ENCODE measurements around the gene CDH20.
A peak's percentile ranks its signal among the peaks of the same experiment; 100 is the strongest.

The CDH20 gene

DNA sequence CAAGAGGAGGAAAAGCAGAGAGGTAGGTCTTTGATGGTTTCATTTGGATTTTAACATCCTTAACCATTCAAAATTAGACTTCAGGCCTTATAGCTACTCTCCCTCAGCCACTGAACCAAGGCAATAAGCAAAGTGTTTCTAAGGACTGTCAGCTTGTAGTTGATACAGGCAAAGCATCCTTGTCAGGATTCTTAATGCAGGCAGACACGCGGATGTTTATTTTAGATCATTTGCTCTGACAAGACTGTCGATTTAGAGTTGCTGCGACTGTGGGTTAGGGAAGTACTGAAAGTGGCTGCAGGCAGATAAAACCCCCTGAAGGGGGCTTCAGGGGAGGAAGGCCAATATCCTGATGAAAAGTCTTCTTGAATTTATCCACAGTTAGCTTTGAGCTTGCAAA lies 46.6 kb downstream of the CDH20 start:
- Histone ChIP-seq H3K27me3 (ENCODE audit: insufficient read depth, low read length) (no peaks in the 10 kb centered on the region), H3K4me3 (ENCODE audit: low read depth, low read length) (no peak overlapping the region), H3K79me2 (ENCODE audit: control insufficient read depth, insufficient read depth, low read length, unreplicated experiment) (no peaks in the 10 kb centered on the region), H3K27ac (ENCODE audit: low read depth, low read length) (no peak overlapping the region), H3K4me1 (ENCODE audit: control insufficient read depth, insufficient read depth, low read length, unreplicated experiment) (no peaks in the 10 kb centered on the region), H3K36me3 (ENCODE audit: insufficient read depth, low read length) (no peaks in the 10 kb centered on the region), H2AFZ (ENCODE audit: low read length, unreplicated experiment) (no peak overlapping the region)

DNA sequence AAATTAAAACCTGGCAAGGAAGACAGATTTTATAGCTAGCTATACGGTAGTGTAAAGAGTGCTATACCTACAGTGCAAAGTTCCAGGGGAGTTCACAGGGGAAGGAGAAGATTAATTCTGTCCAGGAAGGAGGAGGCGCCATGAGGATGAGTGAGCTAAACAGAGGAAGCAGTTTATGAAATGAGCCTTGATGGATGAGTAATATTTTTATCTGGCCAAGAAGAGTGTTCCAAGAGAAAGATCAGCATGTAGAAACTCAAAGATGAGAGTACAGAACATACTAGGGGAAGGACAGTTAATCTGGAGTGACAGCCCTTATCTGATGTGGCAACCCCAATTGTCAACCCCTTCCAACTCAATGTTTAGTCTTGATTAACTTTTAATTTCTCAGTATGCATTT lies 54.8 kb downstream of the CDH20 start:
- Histone ChIP-seq H3K27ac (ENCODE audit: low read depth, low read length) (no peak overlapping the region), H3K27me3 (ENCODE audit: insufficient read depth, low read length) (no peaks in the 10 kb centered on the region), H3K36me3 (ENCODE audit: insufficient read depth, low read length) (no peaks in the 10 kb centered on the region), H3K4me1 (ENCODE audit: control insufficient read depth, insufficient read depth, low read length, unreplicated experiment) (peaks cover 15% of the 10 kb centered on the region), H3K79me2 (ENCODE audit: control insufficient read depth, insufficient read depth, low read length, unreplicated experiment) (no peaks in the 10 kb centered on the region), H2AFZ (ENCODE audit: low read length, unreplicated experiment) (peak overlapping the region; percentile 37), H3K4me3 (ENCODE audit: low read depth, low read length) (no peak overlapping the region)

DNA sequence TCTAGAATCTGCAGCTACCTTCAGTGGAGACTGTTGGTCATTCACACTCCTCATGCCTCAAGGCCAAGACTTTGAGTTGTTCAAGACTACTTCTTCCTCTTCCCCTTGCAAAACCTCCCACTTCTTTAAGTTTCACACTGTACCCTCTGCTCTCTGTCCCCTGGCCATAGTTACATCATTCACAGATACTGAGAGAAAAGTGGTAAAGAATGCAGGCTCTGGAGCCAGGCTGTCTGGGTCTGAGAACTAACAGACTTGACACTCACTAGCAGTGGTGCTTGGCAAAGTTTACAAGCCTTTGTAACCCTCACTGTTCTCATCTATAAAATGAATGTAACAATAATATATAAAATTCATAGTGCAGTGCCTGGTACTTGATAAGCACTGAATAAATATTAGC lies 61.8 kb downstream of the CDH20 start:
- Histone ChIP-seq H3K27me3 (ENCODE audit: insufficient read depth, low read length) (no peaks in the 10 kb centered on the region), H3K79me2 (ENCODE audit: control insufficient read depth, insufficient read depth, low read length, unreplicated experiment) (no peaks in the 10 kb centered on the region), H3K36me3 (ENCODE audit: insufficient read depth, low read length) (no peaks in the 10 kb centered on the region), H3K27ac (ENCODE audit: low read depth, low read length) (no peak overlapping the region), H3K4me1 (ENCODE audit: control insufficient read depth, insufficient read depth, low read length, unreplicated experiment) (peaks cover 22% of the 10 kb centered on the region), H3K4me3 (ENCODE audit: low read depth, low read length) (no peak overlapping the region), H2AFZ (ENCODE audit: low read length, unreplicated experiment) (peak overlapping the region; percentile 59)

DNA sequence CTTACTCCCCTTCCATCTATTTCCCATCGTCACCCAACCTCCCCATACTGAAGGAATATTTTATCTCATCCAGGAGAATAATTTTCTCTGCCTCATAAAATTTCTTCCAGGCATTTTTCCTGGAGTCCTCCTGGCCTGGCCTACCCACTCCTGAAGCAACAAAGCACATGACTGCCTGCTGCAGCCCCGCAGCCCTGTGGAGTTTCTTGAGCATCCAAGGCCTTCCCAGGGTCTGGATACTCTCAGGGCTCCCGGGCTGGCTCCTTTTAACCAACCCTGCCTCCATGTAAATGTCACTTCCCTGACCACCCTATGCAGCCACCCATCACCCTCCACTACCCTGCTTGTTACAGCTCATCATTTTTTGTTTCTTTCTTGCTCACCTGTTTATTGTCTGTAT lies 64.0 kb downstream of the CDH20 start:
- Histone ChIP-seq H3K36me3 (ENCODE audit: insufficient read depth, low read length) (no peaks in the 10 kb centered on the region), H3K4me3 (ENCODE audit: low read depth, low read length) (no peak overlapping the region), H3K79me2 (ENCODE audit: control insufficient read depth, insufficient read depth, low read length, unreplicated experiment) (no peaks in the 10 kb centered on the region), H3K27me3 (ENCODE audit: insufficient read depth, low read length) (no peaks in the 10 kb centered on the region), H3K4me1 (ENCODE audit: control insufficient read depth, insufficient read depth, low read length, unreplicated experiment) (peaks cover 40% of the 10 kb centered on the region), H3K27ac (ENCODE audit: low read depth, low read length) (no peak overlapping the region), H2AFZ (ENCODE audit: low read length, unreplicated experiment) (no peak overlapping the region)

DNA sequence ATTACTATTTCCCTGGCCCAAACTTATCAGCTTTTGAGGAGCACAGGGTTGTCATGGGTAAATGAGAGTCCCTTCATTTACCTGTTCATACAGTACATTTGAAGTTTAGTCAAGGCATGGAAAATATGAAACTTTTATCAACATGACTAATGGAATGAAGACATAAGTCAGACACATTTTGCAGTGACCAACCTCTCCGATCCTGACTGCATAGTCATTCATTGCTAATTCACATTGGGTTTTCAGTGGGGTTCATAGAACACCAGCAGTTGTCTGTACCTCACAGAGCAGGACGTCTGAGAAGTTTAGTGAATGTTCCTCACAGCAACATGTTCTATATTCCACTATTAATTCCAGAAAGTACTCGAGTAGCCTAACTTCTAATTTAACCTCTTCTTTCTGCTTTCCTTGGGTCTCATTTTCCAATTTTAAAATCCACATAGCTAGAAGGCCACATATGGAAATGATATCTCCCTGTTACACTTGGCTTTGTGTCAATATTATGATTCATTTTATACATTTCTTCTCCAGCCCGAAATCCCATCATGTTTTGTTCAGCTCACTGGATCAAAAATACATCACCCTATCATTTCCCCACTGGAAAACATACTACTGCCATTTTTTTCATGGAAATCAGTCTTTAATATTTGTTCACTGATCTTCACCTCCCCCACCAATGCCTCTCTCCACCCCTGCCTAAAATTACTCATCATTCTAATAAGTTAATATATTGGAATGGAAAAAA lies 65.9 kb downstream of the CDH20 start:
- Histone ChIP-seq H3K79me2 (ENCODE audit: control insufficient read depth, insufficient read depth, low read length, unreplicated experiment) (no peaks in the 10 kb centered on the region), H2AFZ (ENCODE audit: low read length, unreplicated experiment) (peak overlapping the region; percentile 65), H3K27ac (ENCODE audit: low read depth, low read length) (peak overlapping the region; percentile 97), H3K4me3 (ENCODE audit: low read depth, low read length) (peak overlapping the region; percentile 59), H3K27me3 (ENCODE audit: insufficient read depth, low read length) (no peaks in the 10 kb centered on the region), H3K36me3 (ENCODE audit: insufficient read depth, low read length) (no peaks in the 10 kb centered on the region), H3K4me1 (ENCODE audit: control insufficient read depth, insufficient read depth, low read length, unreplicated experiment) (peaks cover 40% of the 10 kb centered on the region)

DNA sequence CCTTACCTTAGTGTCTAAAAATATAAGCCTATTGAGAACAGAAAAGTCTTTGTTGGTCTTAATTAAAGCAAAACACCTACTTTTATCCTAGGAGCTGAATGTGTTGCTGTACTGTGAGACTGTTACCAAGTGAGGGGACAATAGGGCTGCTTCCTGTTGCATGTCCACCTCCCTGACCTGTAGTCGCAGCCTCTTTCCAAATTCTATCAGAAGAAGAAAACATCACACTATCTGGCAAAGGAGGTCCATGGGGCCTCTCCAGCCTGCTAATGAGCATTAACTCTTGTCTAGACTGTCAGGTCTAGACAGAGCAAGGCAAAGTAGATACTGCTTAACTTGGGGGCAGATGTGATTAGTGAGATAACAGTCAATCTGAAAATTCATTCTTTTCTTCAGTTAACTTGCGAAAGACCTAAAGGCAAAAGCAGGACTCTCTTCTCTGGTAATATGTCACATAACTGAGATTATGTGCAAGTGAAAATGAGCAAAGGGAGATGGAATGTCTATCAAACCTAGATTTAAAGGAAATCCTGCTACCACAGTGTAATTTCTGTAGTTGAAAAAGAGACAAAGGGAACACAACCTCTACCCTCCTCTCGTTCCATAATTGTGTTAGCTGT lies 66.9 kb downstream of the CDH20 start:
- Histone ChIP-seq H3K4me3 (ENCODE audit: low read depth, low read length) (peak overlapping the region; percentile 59), H3K27ac (ENCODE audit: low read depth, low read length) (peak overlapping the region; percentile 97), H3K27me3 (ENCODE audit: insufficient read depth, low read length) (no peaks in the 10 kb centered on the region)

DNA sequence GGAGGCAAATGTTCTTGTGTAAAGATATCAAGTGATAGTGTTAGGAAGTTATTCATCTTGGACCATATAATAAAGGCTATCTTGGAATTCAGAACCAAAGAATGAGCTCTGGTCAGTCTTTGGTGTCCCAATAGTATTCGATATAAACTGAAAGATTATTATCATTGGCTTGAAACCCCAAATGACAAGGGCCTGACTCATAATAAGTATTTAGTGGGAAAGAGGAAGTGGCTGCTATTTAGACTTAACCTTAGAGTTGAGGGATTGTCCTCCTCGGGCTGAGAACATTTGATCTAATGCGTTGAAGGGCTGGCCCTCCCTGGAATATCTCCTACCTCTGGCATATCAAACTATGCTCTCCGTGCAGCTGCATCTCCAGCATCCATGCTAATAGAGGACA lies 67.5 kb downstream of the CDH20 start:
- Histone ChIP-seq H3K36me3 (ENCODE audit: insufficient read depth, low read length) (no peaks in the 10 kb centered on the region), H3K79me2 (ENCODE audit: control insufficient read depth, insufficient read depth, low read length, unreplicated experiment) (no peaks in the 10 kb centered on the region), H3K4me1 (ENCODE audit: control insufficient read depth, insufficient read depth, low read length, unreplicated experiment) (peaks cover 35% of the 10 kb centered on the region), H3K27me3 (ENCODE audit: insufficient read depth, low read length) (no peaks in the 10 kb centered on the region), H3K27ac (ENCODE audit: low read depth, low read length) (peak overlapping the region; percentile 97), H3K4me3 (ENCODE audit: low read depth, low read length) (peak overlapping the region; percentile 59), H2AFZ (ENCODE audit: low read length, unreplicated experiment) (no peak overlapping the region)

More for the DNA sequence above, 66.9 kb downstream of the CDH20 start:
- peaks cover 35% of the 10 kb centered on the region for H3K4me1 ChIP-seq (ENCODE audit: control insufficient read depth, insufficient read depth, low read length, unreplicated experiment)
- H2AFZ ChIP-seq (ENCODE audit: low read length, unreplicated experiment) = peak overlapping the region; percentile 65
- no peaks in the 10 kb centered on the region for H3K36me3 ChIP-seq (ENCODE audit: insufficient read depth, low read length)
- H3K79me2 ChIP-seq (ENCODE audit: control insufficient read depth, insufficient read depth, low read length, unreplicated experiment) = no peaks in the 10 kb centered on the region

DNA sequence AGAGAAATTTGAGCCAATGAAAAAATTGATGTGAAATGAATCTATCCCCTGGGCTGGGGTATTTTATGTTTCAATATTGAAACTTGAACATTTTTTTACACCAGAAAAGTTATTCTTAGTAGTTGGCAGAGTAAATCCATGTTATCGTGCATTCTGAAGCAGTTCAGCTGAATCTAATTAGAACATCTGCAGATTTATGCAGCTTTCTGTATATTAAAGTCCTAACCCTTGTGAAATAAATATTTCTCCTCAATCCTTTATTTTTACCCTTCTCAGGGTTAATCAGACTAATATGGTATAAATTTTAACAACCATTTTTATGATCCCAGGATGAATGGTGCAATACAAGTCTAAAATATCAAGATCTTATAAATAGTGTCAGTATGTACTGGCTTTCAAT lies 69.5 kb downstream of the CDH20 start:
- Histone ChIP-seq H2AFZ (ENCODE audit: low read length, unreplicated experiment) (no peak overlapping the region), H3K36me3 (ENCODE audit: insufficient read depth, low read length) (no peaks in the 10 kb centered on the region), H3K27ac (ENCODE audit: low read depth, low read length) (no peak overlapping the region), H3K4me3 (ENCODE audit: low read depth, low read length) (no peak overlapping the region), H3K4me1 (ENCODE audit: control insufficient read depth, insufficient read depth, low read length, unreplicated experiment) (peaks cover 35% of the 10 kb centered on the region), H3K27me3 (ENCODE audit: insufficient read depth, low read length) (no peaks in the 10 kb centered on the region), H3K79me2 (ENCODE audit: control insufficient read depth, insufficient read depth, low read length, unreplicated experiment) (no peaks in the 10 kb centered on the region)

DNA sequence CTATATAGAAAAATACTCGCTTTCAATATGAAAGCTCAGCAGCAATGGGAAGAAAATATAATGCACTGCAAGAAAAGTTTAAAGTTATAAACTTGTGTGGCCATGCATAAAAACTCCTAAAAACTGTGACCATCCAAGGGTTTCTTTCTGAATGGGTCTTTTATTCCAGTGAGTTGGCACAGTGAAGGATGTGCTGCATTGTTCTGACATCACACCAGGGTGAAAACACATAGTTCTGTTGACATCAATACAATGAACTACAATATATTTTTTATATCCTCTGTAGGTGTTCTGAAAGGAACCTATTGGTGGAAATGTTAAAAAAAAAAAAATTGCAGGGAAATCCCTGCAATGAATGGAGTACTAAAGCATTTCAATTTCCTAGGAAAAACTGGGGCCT lies 80.2 kb downstream of the CDH20 start:
- no peak overlapping the region for H2AFZ ChIP-seq (ENCODE audit: low read length, unreplicated experiment)
- no peaks in the 10 kb centered on the region for H3K36me3 ChIP-seq (ENCODE audit: insufficient read depth, low read length)
- no peaks in the 10 kb centered on the region for H3K4me1 ChIP-seq (ENCODE audit: control insufficient read depth, insufficient read depth, low read length, unreplicated experiment)
- H3K27ac ChIP-seq (ENCODE audit: low read depth, low read length) = no peak overlapping the region
- no peaks in the 10 kb centered on the region for H3K79me2 ChIP-seq (ENCODE audit: control insufficient read depth, insufficient read depth, low read length, unreplicated experiment)
- no peaks in the 10 kb centered on the region for H3K27me3 ChIP-seq (ENCODE audit: insufficient read depth, low read length)
- no peak overlapping the region for H3K4me3 ChIP-seq (ENCODE audit: low read depth, low read length)

DNA sequence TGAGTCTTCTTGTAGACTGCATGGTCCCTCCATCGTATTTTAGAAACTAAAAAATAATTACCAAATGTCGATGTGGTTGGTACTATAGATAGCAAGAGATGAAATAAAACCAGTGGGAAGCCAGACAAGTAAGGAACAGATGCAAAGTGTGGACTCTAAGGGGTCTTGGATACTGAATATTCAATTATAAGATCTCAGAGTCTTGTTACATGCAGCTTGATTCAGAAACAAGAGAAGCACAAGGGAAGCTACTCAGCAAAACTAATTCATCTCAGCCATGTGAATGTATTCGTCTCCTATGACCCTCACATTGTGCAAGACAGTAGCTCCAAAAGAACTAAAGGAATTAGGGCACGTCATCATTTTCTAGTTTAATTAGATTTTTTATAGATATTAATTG lies 80.9 kb downstream of the CDH20 start:
- Histone ChIP-seq H3K79me2 (ENCODE audit: control insufficient read depth, insufficient read depth, low read length, unreplicated experiment) (no peaks in the 10 kb centered on the region), H3K4me3 (ENCODE audit: low read depth, low read length) (no peak overlapping the region), H3K36me3 (ENCODE audit: insufficient read depth, low read length) (no peaks in the 10 kb centered on the region), H2AFZ (ENCODE audit: low read length, unreplicated experiment) (no peak overlapping the region), H3K27ac (ENCODE audit: low read depth, low read length) (no peak overlapping the region), H3K27me3 (ENCODE audit: insufficient read depth, low read length) (no peaks in the 10 kb centered on the region), H3K4me1 (ENCODE audit: control insufficient read depth, insufficient read depth, low read length, unreplicated experiment) (no peaks in the 10 kb centered on the region)

DNA sequence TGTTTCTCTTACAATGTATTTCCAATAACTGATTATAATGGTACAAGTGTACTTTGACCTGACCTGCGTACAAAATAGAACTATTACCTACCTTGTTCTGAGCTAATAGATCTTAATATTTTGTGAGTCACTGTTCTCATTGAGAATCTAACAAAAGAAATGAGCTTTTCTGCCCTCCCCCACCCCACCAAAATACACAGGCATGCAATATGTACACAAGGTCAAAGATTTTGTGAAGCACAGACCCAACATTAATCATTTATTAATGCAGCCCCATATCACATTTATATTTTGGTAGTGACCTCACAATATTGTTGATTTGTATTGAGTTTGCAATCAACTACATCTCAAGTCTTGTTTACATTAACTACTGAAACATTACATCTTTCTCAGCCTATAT lies 86.5 kb downstream of the CDH20 start:
- H3K27me3 ChIP-seq (ENCODE audit: insufficient read depth, low read length) = no peaks in the 10 kb centered on the region
- H3K79me2 ChIP-seq (ENCODE audit: control insufficient read depth, insufficient read depth, low read length, unreplicated experiment) = no peaks in the 10 kb centered on the region
- H3K27ac ChIP-seq (ENCODE audit: low read depth, low read length) = no peak overlapping the region
- H3K36me3 ChIP-seq (ENCODE audit: insufficient read depth, low read length) = no peaks in the 10 kb centered on the region
- H3K4me1 ChIP-seq (ENCODE audit: control insufficient read depth, insufficient read depth, low read length, unreplicated experiment) = no peaks in the 10 kb centered on the region
- H3K4me3 ChIP-seq (ENCODE audit: low read depth, low read length) = no peak overlapping the region
- no peak overlapping the region for H2AFZ ChIP-seq (ENCODE audit: low read length, unreplicated experiment)

Data from ACC112 (cell line).